Neural cell (in vitro differentiated cells): ENCODE measurements around the gene SYT1.

Source experiments
- POLR2AphosphoS5 ChIP-seq: IDR thresholded peaks from 2 replicates; pipeline ENCODE4 v1.6.1; 2012
- REST ChIP-seq: IDR thresholded peaks from 2 replicates; pipeline ENCODE4 v1.6.1; 2012; ENCODE audit warnings: borderline replicate concordance
- SMC3 ChIP-seq: fragments of 450-650 bp; conservative IDR thresholded peaks from 2 replicates; pipeline ENCODE4 v1.6.1; 2014; ENCODE audit warnings: antibody characterized with exemption, mild to moderate bottlenecking, moderate library complexity; ENCODE audit not compliant: poor library complexity
- TAF1 ChIP-seq: IDR thresholded peaks from 2 replicates; pipeline ENCODE4 v1.6.1; 2012; ENCODE audit warnings: low read depth
- TF ChIP-seq, protein P1 (sequence below): fragments of 450-650 bp; IDR thresholded peaks from 2 replicates; pipeline ENCODE4 v1.5.1; 2014; ENCODE audit warnings: antibody characterized with exemption, mild to moderate bottlenecking, moderate library complexity; ENCODE audit not compliant: poor library complexity, severe bottlenecking

- TF ChIP-seq, protein P1, sequence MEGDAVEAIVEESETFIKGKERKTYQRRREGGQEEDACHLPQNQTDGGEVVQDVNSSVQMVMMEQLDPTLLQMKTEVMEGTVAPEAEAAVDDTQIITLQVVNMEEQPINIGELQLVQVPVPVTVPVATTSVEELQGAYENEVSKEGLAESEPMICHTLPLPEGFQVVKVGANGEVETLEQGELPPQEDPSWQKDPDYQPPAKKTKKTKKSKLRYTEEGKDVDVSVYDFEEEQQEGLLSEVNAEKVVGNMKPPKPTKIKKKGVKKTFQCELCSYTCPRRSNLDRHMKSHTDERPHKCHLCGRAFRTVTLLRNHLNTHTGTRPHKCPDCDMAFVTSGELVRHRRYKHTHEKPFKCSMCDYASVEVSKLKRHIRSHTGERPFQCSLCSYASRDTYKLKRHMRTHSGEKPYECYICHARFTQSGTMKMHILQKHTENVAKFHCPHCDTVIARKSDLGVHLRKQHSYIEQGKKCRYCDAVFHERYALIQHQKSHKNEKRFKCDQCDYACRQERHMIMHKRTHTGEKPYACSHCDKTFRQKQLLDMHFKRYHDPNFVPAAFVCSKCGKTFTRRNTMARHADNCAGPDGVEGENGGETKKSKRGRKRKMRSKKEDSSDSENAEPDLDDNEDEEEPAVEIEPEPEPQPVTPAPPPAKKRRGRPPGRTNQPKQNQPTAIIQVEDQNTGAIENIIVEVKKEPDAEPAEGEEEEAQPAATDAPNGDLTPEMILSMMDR = no peak
- TF ChIP-seq POLR2AphosphoS5 = no peak
- no peak for TF ChIP-seq TAF1
- TF ChIP-seq SMC3 = no peak
- TF ChIP-seq REST = no peak
Observed at GRCh38 chr12:79250960-79251755, 386.6 kb downstream of the SYT1 start.
